KOPT-K1 (cell line): ENCODE results near the gene SLC6A15.

ENCODE experiments used
- H3K27ac ChIP-seq: fragments of 200-600 bp; sonication (generic); 2 replicates; pipeline ENCODE4 v1.5.1; 2016; ENCODE audit warnings: antibody characterized with exemption, mild to moderate bottlenecking, low read depth, low read length; ENCODE audit not compliant: poor library complexity, severe bottlenecking
- H3K36me3 ChIP-seq: fragments of 200-600 bp; sonication (generic); 2 replicates; pipeline ENCODE4 v1.5.1; 2017; ENCODE audit warnings: antibody characterized with exemption, mild to moderate bottlenecking, low read length, moderate library complexity; ENCODE audit not compliant: insufficient read depth
- H3K9me3 ChIP-seq: fragments of 200-600 bp; sonication (generic); 2 replicates; pipeline ENCODE4 v1.5.1; 2017; ENCODE audit warnings: antibody characterized with exemption, low read length, mild to moderate bottlenecking; ENCODE audit not compliant: insufficient read depth, poor library complexity, severe bottlenecking

The SLC6A15 gene

GRCh38 chr12:84910549-84911241 lies 1.9 kb downstream of the SLC6A15 start:
- Histone ChIP-seq H3K27ac (no peak overlapping the region), H3K9me3 (no peaks in the 10 kb centered on the region), H3K36me3 (no peaks in the 10 kb centered on the region)

- Histone ChIP-seq H3K27ac (no peak overlapping the region), H3K9me3 (no peaks in the 10 kb centered on the region), H3K36me3 (no peaks in the 10 kb centered on the region)
Measured at GRCh38 chr12:84904051-84904450, 8.5 kb downstream of the SLC6A15 start.

GRCh38 chr12:84891106-84891838 lies 21.3 kb downstream of the SLC6A15 start:
- Histone ChIP-seq H3K36me3 (no peaks in the 10 kb centered on the region), H3K9me3 (no peaks in the 10 kb centered on the region), H3K27ac (no peak overlapping the region)

GRCh38 chr12:84889818-84890217 lies 22.8 kb downstream of the SLC6A15 start:
- H3K27ac ChIP-seq, result no peak overlapping the region
- no peaks in the 10 kb centered on the region for H3K36me3 ChIP-seq

DNA sequence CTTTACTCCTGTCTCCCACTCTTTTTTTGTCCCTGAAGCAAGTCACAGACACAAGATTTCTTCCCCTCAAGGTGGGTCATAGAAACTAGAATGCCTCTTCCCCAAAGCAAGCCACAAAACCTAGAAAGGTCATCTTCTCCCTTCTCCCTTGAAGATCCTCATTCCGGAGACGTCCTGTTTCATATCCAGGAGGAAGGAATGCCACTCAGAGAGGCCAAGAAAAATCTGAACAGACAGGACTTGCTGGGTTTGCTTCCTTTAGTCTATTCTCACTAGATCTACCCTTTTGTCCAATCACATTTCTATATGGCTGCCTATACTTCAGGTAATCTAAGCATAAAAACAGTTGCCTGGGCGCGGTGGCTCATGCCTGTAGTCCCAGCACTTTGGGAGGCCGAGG lies 23.7 kb downstream of the SLC6A15 start:
- no peaks in the 10 kb centered on the region for H3K36me3 ChIP-seq
- H3K27ac ChIP-seq, result no peak overlapping the region
- H3K9me3 ChIP-seq, result no peaks in the 10 kb centered on the region

More at GRCh38 chr12:84889818-84890217, 22.8 kb downstream of the SLC6A15 start:
- no peaks in the 10 kb centered on the region for H3K9me3 ChIP-seq

GRCh38 chr12:84877340-84877739 lies 35.3 kb downstream of the SLC6A15 start:
- Histone ChIP-seq H3K36me3 (no peaks in the 10 kb centered on the region), H3K27ac (no peak overlapping the region), H3K9me3 (no peaks in the 10 kb centered on the region)

DNA sequence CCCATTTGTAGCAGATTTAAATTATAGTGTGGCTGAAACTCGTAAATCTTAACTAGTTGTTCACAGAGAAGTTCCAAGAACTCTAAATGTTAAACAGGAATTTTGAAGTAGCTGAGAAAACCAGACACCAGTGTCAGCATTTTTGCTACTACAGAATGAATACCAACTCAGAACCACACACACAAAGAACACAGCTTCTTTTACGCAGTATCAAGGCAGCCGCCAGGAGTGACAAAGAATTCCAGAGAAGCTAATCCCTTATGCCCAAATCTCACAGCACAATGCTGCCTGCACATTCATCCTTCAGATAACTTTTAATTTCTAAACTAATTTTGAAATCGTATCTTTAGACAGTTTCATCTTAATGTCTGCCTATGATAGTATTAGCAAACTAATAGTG lies 37.4 kb downstream of the SLC6A15 start:
- H3K27ac ChIP-seq, result no peak overlapping the region
- no peaks in the 10 kb centered on the region for H3K36me3 ChIP-seq
- H3K9me3 ChIP-seq, result no peaks in the 10 kb centered on the region

GRCh38 chr12:84874825-84875139 lies 37.8 kb downstream of the SLC6A15 start:
- H3K27ac ChIP-seq, result no peak overlapping the region

GRCh38 chr12:84874125-84874824 lies 38.3 kb downstream of the SLC6A15 start:
- Histone ChIP-seq H3K27ac (no peak overlapping the region), H3K36me3 (no peaks in the 10 kb centered on the region), H3K9me3 (no peaks in the 10 kb centered on the region)

More at GRCh38 chr12:84874825-84875139, 37.8 kb downstream of the SLC6A15 start:
- Histone ChIP-seq H3K9me3 (no peaks in the 10 kb centered on the region), H3K36me3 (no peaks in the 10 kb centered on the region)

DNA sequence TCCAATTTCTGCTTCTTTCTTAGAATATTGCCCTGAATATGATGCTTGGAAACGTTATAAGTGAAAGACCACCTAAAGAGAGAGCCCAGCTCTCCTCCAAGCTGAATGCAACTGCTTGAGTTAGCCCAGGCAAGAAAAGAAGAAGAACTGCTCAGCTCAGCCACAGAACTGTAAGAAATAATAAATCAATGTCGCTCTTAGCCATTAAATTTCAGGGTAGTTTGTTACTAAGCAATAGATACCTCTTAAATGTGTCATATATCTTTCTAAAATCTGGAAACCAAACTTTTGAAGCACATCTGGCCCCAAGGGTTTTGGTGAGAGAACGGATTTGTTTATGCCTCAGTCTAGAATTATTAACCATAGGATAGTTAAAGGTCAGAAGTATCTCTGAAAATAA lies 50.4 kb downstream of the SLC6A15 start:
- no peaks in the 10 kb centered on the region for H3K9me3 ChIP-seq
- no peaks in the 10 kb centered on the region for H3K36me3 ChIP-seq
- H3K27ac ChIP-seq, result no peak overlapping the region

GRCh38 chr12:84860718-84861117 lies 51.9 kb downstream of the SLC6A15 start:
- no peaks in the 10 kb centered on the region for H3K36me3 ChIP-seq
- no peaks in the 10 kb centered on the region for H3K9me3 ChIP-seq
- no peak overlapping the region for H3K27ac ChIP-seq

DNA sequence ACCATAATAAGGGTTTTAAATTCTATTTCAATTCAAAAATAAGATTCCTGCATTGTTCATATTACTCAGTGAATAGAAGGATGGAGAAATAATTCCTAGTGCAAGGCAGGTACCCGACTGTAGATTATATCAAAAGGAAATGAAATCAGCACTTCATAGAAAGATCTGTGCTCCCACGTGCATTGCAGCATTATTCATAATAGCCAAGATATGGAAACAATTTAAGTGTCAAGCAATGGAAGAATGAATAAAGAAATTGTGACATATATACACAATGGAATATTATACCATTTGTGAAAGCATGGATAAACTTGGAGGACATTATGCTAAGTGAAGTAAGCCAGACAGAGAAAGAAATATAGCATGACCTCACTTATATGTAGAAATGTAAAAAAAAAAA lies 53.8 kb downstream of the SLC6A15 start:
- no peaks in the 10 kb centered on the region for H3K9me3 ChIP-seq
- no peak overlapping the region for H3K27ac ChIP-seq
- H3K36me3 ChIP-seq, result no peaks in the 10 kb centered on the region

GRCh38 chr12:84857525-84858208 lies 54.9 kb downstream of the SLC6A15 start:
- no peaks in the 10 kb centered on the region for H3K9me3 ChIP-seq
- H3K36me3 ChIP-seq, result no peaks in the 10 kb centered on the region
- no peak overlapping the region for H3K27ac ChIP-seq

- Histone ChIP-seq H3K27ac (no peak overlapping the region), H3K36me3 (no peaks in the 10 kb centered on the region), H3K9me3 (no peaks in the 10 kb centered on the region)
Measured at GRCh38 chr12:84856156-84856900, 56.3 kb downstream of the SLC6A15 start.
